Activated CD4-positive, alpha-beta T cell treated with anti-CD3 and anti-CD28 coated beads, Interleukin-2, Interleukin-6, amounts not matched to agents 100 ng/mL and 50 ng/mL, durations not matched to agents 16 hours and 8 hours (primary cell): ENCODE data around the gene TNPO1.
A peak's percentile ranks its signal among the peaks of the same experiment; 100 is the strongest.

ENCODE experiments used
- DNase-seq: peaks from one replicate; pipeline ENCODE4 v3.0.0-alpha.2; 2020

The TNPO1 gene

DNA sequence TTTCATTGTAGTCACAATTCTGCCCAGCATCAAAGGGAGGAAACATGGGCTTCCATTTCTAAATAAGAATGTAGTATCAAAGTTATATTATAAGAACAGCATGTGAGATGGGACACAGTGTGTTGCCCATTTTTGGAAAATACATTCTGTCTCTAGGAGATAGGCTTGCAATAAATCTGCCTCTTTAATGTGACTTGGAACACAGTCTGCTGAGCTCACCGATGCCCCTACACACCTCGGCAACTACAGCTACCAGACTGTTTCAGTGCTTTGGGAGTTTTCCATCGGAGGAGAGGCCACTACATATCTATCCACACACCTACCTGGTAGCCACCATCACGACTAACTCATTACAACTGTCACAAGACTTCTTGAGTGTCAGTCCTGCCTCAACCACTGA, 120.4 kb downstream of the TNPO1 start:
- no peak for DNase-seq

GRCh38 chr5:72937517-72938061, 121.1 kb downstream of the TNPO1 start:
- no peak for DNase-seq

GRCh38 chr5:72938206-72938605, 121.7 kb downstream of the TNPO1 start:
- no peak for DNase-seq

DNA sequence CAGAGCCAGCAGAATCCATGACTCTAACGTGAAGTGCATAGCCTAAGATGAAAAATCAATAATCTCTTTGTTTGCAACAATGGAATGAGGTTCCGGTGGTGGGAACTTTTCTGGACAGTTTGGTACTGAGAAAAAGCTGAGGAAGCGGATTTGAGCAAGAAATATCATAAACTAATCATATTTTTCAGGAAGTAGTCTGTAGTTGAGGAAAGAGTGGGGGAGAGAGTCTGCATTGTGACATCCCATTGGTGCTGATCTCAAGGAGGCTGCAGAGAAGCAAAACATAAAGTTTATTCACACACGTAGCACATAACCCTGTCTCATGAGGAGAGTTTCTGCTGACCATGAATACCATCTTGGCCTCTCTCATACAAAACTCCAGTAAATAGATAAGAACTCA, 123.6 kb downstream of the TNPO1 start:
- DNase-seq = no peak

GRCh38 chr5:72943307-72943706, 126.8 kb downstream of the TNPO1 start:
- no peak for DNase-seq

DNA sequence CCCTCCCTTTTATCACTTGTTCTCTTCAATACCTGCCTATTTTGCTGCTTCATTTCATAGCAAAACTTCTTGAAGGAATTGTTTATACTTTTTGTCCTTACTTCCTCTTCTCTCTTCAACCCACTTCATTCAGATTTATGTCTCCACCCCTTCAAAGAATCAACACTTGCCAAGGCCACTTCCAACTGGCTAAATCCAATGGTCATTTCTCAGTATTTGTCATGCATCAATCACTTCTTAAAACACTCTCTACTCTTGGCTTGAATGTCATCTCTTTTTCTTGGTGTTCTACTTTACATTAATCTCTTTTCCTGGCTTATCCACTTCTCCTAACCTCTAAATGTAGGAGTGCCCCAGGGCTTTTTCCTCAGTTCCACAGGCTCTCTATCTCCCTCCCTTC, 131.0 kb downstream of the TNPO1 start:
- no peak for DNase-seq

DNA sequence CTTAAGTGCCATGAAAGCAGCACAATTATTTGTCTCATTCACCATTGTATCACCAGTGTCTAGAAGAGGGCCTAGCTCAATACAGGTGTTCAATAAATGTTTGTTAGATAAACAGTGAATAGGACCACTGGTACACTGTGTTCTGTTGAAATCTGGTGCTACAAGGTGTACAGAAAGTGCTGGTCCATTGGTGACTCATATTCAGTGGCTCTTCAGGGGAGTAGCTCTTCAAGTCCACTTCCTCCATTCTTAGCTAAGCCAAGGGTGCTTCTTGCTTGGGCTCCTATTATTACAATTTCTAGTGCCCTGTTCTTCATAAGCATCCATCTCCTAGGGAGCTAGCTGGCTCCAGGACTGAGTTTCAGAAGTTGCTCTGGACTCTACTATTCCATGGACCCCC, 133.0 kb downstream of the TNPO1 start:
- DNase-seq = no peak

DNA sequence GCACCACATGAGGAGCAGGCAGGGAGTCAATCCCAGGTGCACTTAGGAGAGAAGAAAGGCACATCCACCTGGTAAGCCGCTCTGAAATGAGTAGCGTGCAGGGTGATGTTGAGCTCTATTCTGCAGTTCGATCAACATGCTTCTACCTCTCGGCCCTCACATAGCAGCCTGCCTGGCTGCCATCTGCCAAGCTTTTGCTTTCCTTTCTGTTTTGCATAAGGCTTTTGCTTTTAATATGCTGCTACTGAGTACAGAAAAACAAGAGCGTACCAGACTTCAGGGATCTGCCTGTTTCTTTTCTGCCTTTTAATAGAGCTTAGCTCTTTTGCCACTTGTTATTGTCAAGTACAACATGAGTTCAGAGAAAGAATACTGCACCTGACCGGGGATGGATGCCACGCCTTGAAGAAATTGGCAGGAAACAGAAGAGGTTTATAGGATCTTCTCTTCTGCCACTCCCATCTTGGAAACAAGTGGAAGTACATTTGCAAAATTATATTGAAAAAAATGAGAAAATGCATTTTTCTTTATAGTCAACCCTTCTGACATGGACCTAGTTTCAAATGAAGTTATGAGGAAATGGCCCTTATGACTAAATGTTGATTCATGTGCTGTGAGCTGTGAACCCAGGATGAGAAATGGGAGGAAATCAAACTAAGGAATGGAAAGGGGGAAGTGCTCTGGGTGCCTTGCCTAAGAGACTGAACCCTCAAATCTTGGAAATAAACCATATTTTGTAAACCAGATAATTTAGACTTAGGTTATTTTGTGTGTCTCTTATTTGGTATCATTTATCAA, 135.4 kb downstream of the TNPO1 start:
- DNase-seq = no peak

DNA sequence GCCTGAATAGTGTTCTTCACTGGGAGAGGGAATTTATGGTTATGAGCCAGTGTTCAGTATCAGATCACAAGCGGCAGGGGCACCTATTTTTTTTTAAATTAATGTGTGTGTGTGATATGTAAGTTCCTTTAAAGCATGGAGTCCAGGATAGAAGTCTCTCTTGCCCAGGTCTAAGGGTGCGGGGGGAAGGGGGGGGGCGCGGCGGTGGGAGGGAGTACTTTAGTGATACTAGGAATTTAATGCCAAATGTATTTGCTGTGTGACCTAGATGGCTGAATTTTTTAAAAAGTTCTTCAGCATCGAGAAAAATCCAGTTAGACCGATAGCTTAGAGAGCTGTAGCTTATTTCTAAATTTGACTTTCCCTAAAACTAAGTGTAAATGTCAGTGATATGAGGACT, 137.9 kb downstream of the TNPO1 start:
- no peak for DNase-seq

GRCh38 chr5:72955143-72955767, 138.8 kb downstream of the TNPO1 start:
- DNase-seq = no peak

- peak; percentile 97 for DNase-seq
These were observed 139.4 kb downstream of the TNPO1 start, which contains the start of gene FCHO2 for GRCh38 chr5:72955768-72956323. TSS of gene FCHO2 (plus strand) at chr5:72956041. CDS start at chr5:72956097, 56 bp downstream.

DNA sequence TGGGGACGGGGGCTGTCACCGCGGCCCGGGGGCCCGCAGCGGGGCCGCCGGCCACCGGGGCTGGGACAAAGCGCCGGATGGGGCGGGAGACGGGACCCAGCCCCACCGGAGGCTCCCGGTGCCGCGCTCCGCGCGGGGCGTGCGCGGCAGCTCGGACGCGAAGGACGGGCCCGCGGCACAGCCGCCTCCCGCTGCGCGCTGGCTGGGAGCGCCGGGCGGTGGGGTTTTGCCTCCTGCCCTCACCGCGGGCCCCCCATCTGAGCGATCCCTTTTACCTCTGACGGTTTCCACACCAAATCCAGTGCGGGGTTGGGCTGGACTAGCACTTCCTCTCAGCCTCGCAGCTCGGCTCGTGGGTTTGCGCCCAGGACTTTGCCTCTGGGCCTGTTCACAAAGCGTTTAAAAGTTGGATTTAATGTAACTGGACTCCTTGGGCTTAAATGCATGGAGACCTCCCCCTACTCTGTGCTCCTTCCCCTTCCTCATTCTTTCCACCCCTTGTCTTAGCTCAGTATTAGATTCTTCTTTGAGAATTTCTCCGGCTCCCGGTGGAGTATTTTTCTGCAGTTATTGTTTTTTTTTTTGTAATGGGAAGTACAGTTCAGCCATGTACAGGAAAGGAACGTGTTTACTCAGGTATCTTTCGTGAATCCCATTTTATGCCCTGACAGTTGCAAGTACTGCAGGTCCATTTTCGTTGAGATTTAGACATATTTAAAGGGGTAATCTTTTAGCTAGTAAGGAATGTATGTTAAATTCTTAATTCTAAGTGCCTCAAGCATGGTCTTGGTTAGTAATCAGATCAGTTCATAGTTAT, 140.1 kb downstream of the TNPO1 start:
- DNase-seq = peak; percentile 11

- DNase-seq = no peak
These were observed 140.9 kb downstream of the TNPO1 start for GRCh38 chr5:72957337-72957736.

DNA sequence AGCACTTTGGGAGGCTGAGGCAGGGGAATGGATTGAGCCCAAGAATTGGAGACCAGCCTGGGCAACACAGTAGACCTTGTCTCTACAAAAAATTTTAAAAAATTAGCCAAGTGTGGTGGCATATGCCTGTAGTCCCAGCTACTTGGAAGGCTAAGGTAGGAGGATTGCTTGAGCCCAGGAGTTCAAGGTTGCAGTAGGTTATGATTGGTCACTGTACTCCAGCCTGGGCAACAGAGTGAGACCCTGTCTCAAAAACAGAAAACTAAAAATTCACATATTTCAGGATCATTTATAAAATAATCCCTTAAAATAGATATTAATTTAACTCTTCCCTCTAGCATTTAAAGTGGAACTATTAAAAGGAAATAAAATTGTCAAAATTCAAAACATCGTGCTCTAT, 142.8 kb downstream of the TNPO1 start:
- no peak for DNase-seq
